GM18520 (cell line): ENCODE measurements around the gene IL20RA.
A peak's percentile ranks its signal among the peaks of the same experiment; 100 is the strongest.
"Not testable (repeated sequence)": the region's sequence is repeated elsewhere in the genome, so short reads cannot be mapped to it uniquely, and the experiment has no call there.

Experiments
- ATAC-seq: cut with Tn5 transposase; IDR thresholded peaks from one replicate; pipeline ENCODE4 v1.9.1; 2021; ENCODE audit not compliant: unreplicated experiment

Gene IL20RA

GRCh38 chr6:137044366-137045221, at the start of gene IL20RA:
TSS of gene IL20RA (minus strand) at chr6:137044965. CDS start at chr6:137044728, 237 bp downstream.
- no peak for ATAC-seq

GRCh38 chr6:137093183-137094069, 48.7 kb upstream of the IL20RA start:
- ATAC-seq, result no peak

GRCh38 chr6:137092018-137092417, 47.3 kb upstream of the IL20RA start:
- ATAC-seq, result no peak

GRCh38 chr6:137089305-137089704, 44.5 kb upstream of the IL20RA start:
- no peak for ATAC-seq

GRCh38 chr6:137087902-137088301, 43.1 kb upstream of the IL20RA start:
- no peak for ATAC-seq

- no peak for ATAC-seq
These were observed 41.3 kb upstream of the IL20RA start for GRCh38 chr6:137086031-137086430.

GRCh38 chr6:137084865-137085617, 40.3 kb upstream of the IL20RA start:
- ATAC-seq, result no peak

GRCh38 chr6:137084090-137084489, 39.3 kb upstream of the IL20RA start:
- no peak for ATAC-seq

GRCh38 chr6:137081997-137082396, 37.2 kb upstream of the IL20RA start:
- no peak for ATAC-seq

GRCh38 chr6:137080711-137081110, 35.9 kb upstream of the IL20RA start:
- ATAC-seq, result no peak

- peak; percentile 83 for ATAC-seq
These were observed 31.7 kb upstream of the IL20RA start for GRCh38 chr6:137076277-137077068.

GRCh38 chr6:137075790-137076189, 31.0 kb upstream of the IL20RA start:
- not testable (repeated sequence) for ATAC-seq

- no peak for ATAC-seq
These were observed 25.5 kb upstream of the IL20RA start for GRCh38 chr6:137070303-137070702.

GRCh38 chr6:137067399-137067798, 22.6 kb upstream of the IL20RA start:
- no peak for ATAC-seq

GRCh38 chr6:137058037-137058436, 13.3 kb upstream of the IL20RA start:
- ATAC-seq, result no peak

- no peak for ATAC-seq
These were observed 11.5 kb upstream of the IL20RA start for GRCh38 chr6:137056121-137056880.

GRCh38 chr6:137051790-137052472, 7.2 kb upstream of the IL20RA start:
- ATAC-seq, result no peak

GRCh38 chr6:137049095-137049494, 4.3 kb upstream of the IL20RA start:
- no peak for ATAC-seq

- no peak for ATAC-seq
These were observed 2.2 kb upstream of the IL20RA start for GRCh38 chr6:137046871-137047412.
